ENCODE measurements around the gene MAP6. TPM values are rescaled to one million over a fixed set of nuclear protein-coding genes. Genes with fewer than 3 reads are reported as not detected.
A peak's percentile ranks its signal among the peaks of the same experiment; 100 is the strongest.

MAP6 gene
- total and polyA plus RNA-seq, 2 experiments from 2014 or later, result 2.9 to 5.6 TPM

GRCh38 chr11:75595429-75595828 is 73.4 kb downstream of the MAP6 start:
- Histone ChIP-seq H3K4me1 (ENCODE audit: low read depth) (peaks cover 3% of the 10 kb centered on the region), H3K27ac (no peak overlapping the region), H3K27me3 (no peaks in the 10 kb centered on the region), H3K9me3 (ENCODE audit: low read depth) (no peaks in the 10 kb centered on the region), H3K4me3 (no peak overlapping the region), H3K36me3 (no peaks in the 10 kb centered on the region)
- no peak for TF ChIP-seq CTCF (IDR thresholded peaks at IDR 0.05; ENCODE audit: low read depth, low read length)
- DNase-seq (ENCODE audit: low read depth in 1 of 2, low spot score in 1 of 2), result no peak

DNA sequence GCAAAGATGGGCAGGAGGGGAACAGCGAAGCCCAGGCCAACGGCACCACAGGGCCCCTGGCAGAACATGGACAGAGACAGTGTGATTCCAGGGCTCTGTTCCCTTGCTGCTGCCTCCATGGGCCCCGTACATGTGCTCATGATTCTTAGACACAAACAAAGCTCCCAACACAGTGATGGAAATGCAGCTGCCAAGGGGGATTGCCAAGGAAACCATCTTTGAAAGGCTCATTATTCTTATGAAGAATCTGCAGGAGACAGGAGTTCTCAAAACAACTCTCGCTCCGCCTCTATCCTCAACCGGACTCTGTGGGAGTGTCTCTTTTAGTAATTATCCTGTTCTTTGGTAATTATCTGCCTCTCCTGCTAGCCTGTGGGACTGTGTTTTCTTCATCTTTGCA is 74.6 kb downstream of the MAP6 start:
- no peaks in the 10 kb centered on the region for H3K36me3 ChIP-seq
- no peak overlapping the region for H3K27ac ChIP-seq
- no peaks in the 10 kb centered on the region for H3K27me3 ChIP-seq
- no peak for DNase-seq (ENCODE audit: low read depth in 1 of 2, low spot score in 1 of 2)
- no peaks in the 10 kb centered on the region for H3K9me3 ChIP-seq (ENCODE audit: low read depth)
- no peak overlapping the region for H3K4me3 ChIP-seq
- peaks cover 9% of the 10 kb centered on the region for H3K4me1 ChIP-seq (ENCODE audit: low read depth)
- TF ChIP-seq CTCF (IDR thresholded peaks at IDR 0.05; ENCODE audit: low read depth, low read length), result no peak

DNA sequence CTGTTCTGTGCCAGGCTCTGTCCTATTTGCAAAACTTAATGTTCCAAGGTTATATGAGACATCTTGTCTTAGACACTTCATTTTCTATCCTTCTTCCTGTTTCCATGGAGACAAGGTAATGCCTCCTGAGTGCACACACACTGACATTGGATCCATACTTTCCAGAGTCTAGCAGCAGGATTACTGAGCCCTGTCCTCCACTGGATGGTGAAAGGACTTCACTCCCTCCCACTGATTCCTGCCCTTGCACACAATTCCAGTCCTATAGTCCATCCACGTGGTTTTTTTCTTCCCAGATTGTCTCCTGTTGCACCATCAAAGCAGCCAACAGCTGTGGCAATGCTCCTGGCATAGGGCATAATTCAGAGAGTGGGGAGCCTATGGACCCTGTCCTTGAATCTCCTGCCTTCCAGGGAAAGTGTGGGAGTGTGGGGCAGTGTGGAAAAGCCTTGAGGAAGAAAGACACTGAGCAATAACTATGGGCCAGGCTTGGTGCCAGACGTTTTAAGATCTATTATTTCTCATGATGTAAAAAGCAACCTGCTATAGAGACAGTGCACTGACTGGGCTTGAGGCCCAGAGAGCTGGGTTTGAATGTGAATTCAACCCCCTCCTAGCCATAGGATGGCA is 75.4 kb downstream of the MAP6 start:
- Histone ChIP-seq H3K27ac (no peak overlapping the region), H3K36me3 (no peaks in the 10 kb centered on the region), H3K9me3 (ENCODE audit: low read depth) (no peaks in the 10 kb centered on the region), H3K27me3 (no peaks in the 10 kb centered on the region), H3K4me1 (ENCODE audit: low read depth) (peaks cover 9% of the 10 kb centered on the region), H3K4me3 (no peak overlapping the region)
- no peak for TF ChIP-seq CTCF (IDR thresholded peaks at IDR 0.05; ENCODE audit: low read depth, low read length)
- peak in 1 of 2 donors; percentile 50 for DNase-seq (ENCODE audit: low read depth in 1 of 2, low spot score in 1 of 2)

- DNase-seq (ENCODE audit: low read depth in 1 of 2, low spot score in 1 of 2), result no peak
- Histone ChIP-seq H3K36me3 (no peaks in the 10 kb centered on the region), H3K4me1 (ENCODE audit: low read depth) (peaks cover 9% of the 10 kb centered on the region), H3K27me3 (no peaks in the 10 kb centered on the region), H3K27ac (no peak overlapping the region), H3K9me3 (ENCODE audit: low read depth) (no peaks in the 10 kb centered on the region), H3K4me3 (no peak overlapping the region)
- no peak for TF ChIP-seq CTCF (IDR thresholded peaks at IDR 0.05; ENCODE audit: low read depth, low read length)
Observed at GRCh38 chr11:75592715-75593114, 76.1 kb downstream of the MAP6 start.

GRCh38 chr11:75591966-75592365 is 76.9 kb downstream of the MAP6 start:
- H3K36me3 ChIP-seq, result no peaks in the 10 kb centered on the region
- TF ChIP-seq CTCF (IDR thresholded peaks at IDR 0.05; ENCODE audit: low read depth, low read length), result no peak
- no peaks in the 10 kb centered on the region for H3K9me3 ChIP-seq (ENCODE audit: low read depth)
- H3K27ac ChIP-seq, result no peak overlapping the region
- no peak overlapping the region for H3K4me3 ChIP-seq
- DNase-seq (ENCODE audit: low read depth in 1 of 2, low spot score in 1 of 2), result no peak
- no peaks in the 10 kb centered on the region for H3K27me3 ChIP-seq
- peaks cover 9% of the 10 kb centered on the region for H3K4me1 ChIP-seq (ENCODE audit: low read depth)
